Measurements from ENCODE around the gene NUDT19. TPM values are rescaled to one million over a fixed set of nuclear protein-coding genes. Genes with fewer than 3 reads are reported as not detected.
"Not testable (repeated sequence)": the region's sequence is repeated elsewhere in the genome, so short reads cannot be mapped to it uniquely, and the experiment has no call there.

NUDT19 gene
- polyA plus RNA-seq (ENCODE audit: insufficient read length in 3 of 3) = 10 to 100 TPM; 11.2 to 12.5 (median 12.1) TPM
- long read RNA-seq, donor 1 = 0 reads
- long read RNA-seq, donor 2, partial matches to known transcripts = 0 of 3 reads
- long read RNA-seq, donor 2, other reads (novel, unspliced or antisense) = 0 of 3 reads
- long read RNA-seq, donor 3, partial matches to known transcripts = 7 of 10 reads
- long read RNA-seq, donor 3, other reads (novel, unspliced or antisense) = 0 of 10 reads
- long read RNA-seq, donor 4, partial matches to known transcripts = 0 of 1 reads
- long read RNA-seq, donor 4, other reads (novel, unspliced or antisense) = 0 of 1 reads
- long read RNA-seq, donor 5, transcript NUDT19-201 (3 exons, 2,967 nt) = major isoform, 5 of 5 reads
- long read RNA-seq, donor 5, partial matches to known transcripts = 0 of 5 reads
- long read RNA-seq, donor 5, other reads (novel, unspliced or antisense) = 0 of 5 reads
- long read RNA-seq, donor 6, partial matches to known transcripts = 41 of 45 reads
- long read RNA-seq, donor 6, other reads (novel, unspliced or antisense) = 0 of 45 reads
- long read RNA-seq, donor 7, partial matches to known transcripts = 0 of 3 reads
- long read RNA-seq, donor 7, other reads (novel, unspliced or antisense) = 0 of 3 reads
- long read RNA-seq, donor 8, transcript NUDT19-201 (3 exons, 2,967 nt) = major isoform, 9 of 9 reads
- long read RNA-seq, donor 8, partial matches to known transcripts = 0 of 9 reads
- long read RNA-seq, donor 8, other reads (novel, unspliced or antisense) = 0 of 9 reads
- long read RNA-seq, donor 9, partial matches to known transcripts = 0 of 3 reads
- long read RNA-seq, donor 9, other reads (novel, unspliced or antisense) = 0 of 3 reads
- long read RNA-seq, donor 10, partial matches to known transcripts = 0 of 2 reads
- long read RNA-seq, donor 10, other reads (novel, unspliced or antisense) = 0 of 2 reads
- long read RNA-seq, donor 11, transcript NUDT19-201 (3 exons, 2,967 nt) = major isoform, 6 of 6 reads
- long read RNA-seq, donor 11, partial matches to known transcripts = 0 of 6 reads
- long read RNA-seq, donor 11, other reads (novel, unspliced or antisense) = 0 of 6 reads
- long read RNA-seq, donor 12, partial matches to known transcripts = 0 of 2 reads
- long read RNA-seq, donor 12, other reads (novel, unspliced or antisense) = 0 of 2 reads
- long read RNA-seq, donor 13, transcript NUDT19-201 (3 exons, 2,967 nt) = major isoform, 6 of 6 reads
- long read RNA-seq, donor 13, partial matches to known transcripts = 0 of 6 reads
- long read RNA-seq, donor 13, other reads (novel, unspliced or antisense) = 0 of 6 reads
- long read RNA-seq, donor 14, partial matches to known transcripts = 0 of 4 reads
- long read RNA-seq, donor 14, other reads (novel, unspliced or antisense) = 0 of 4 reads
- long read RNA-seq, donor 15, partial matches to known transcripts = 0 of 1 reads
- long read RNA-seq, donor 15, other reads (novel, unspliced or antisense) = 0 of 1 reads
- long read RNA-seq, donor 16, transcript NUDT19-201 (3 exons, 2,967 nt) = major isoform, 6 of 6 reads
- long read RNA-seq, donor 16, partial matches to known transcripts = 0 of 6 reads
- long read RNA-seq, donor 16, other reads (novel, unspliced or antisense) = 0 of 6 reads

GRCh38 chr19:32691291-32691951 is at the start of gene NUDT19:
TSS of gene NUDT19 (plus strand) at chr19:32691821. CDS start at chr19:32691961, 140 bp downstream.
- peak in 8 of 11 donors; percentile 70 to 82 (median 74) for DNase-seq (ENCODE audit: extremely low read depth in 1 of 11, low read depth in 9 of 11, low spot score in 4 of 11)

DNA sequence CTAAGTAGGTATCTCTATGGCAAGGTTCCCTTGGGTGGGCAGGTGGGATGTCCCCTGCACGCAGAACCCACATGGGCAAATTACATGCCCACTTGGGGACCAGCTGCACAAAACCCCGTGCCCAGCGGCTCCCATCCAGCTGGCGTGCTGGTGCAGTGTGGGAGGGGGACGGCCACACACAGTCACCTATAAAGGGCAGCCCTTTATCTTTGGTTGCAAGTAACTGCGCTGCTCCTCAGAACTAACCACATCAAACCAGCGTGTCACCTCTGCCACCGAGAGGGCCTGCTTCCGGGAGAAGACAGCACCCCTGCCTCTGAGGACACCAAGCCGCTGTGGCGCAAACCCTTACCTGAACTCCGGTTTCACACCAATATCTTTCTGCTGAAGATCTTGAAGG is 48.9 kb upstream of the NUDT19 start:
- no peak for DNase-seq (ENCODE audit: extremely low read depth in 1 of 11, low read depth in 9 of 11, low spot score in 4 of 11)

- no peak for DNase-seq (ENCODE audit: extremely low read depth in 1 of 11, low read depth in 9 of 11, low spot score in 4 of 11)
Measured at GRCh38 chr19:32646556-32646955, 45.1 kb upstream of the NUDT19 start.

DNA sequence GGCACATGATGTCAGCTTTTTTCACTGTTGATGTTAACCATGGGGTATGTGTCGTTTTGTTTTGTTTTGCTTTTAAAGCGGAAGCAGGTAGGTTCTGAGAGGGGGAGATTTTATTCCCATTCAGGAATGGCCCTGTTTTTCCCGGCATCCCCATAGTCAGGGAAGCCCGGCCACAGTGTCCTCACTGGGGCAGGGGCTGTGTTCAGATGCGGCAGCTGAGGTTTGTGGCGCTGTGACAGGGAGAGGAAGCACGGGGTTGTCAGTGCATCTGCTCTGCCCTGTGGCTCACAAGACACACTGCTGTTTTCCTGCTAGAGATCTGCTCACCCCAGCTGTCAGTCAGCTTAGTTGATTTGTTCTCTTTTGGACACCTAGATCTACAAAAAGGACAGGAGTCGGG is 44.3 kb upstream of the NUDT19 start:
- no peak for DNase-seq (ENCODE audit: extremely low read depth in 1 of 11, low read depth in 9 of 11, low spot score in 4 of 11)

DNA sequence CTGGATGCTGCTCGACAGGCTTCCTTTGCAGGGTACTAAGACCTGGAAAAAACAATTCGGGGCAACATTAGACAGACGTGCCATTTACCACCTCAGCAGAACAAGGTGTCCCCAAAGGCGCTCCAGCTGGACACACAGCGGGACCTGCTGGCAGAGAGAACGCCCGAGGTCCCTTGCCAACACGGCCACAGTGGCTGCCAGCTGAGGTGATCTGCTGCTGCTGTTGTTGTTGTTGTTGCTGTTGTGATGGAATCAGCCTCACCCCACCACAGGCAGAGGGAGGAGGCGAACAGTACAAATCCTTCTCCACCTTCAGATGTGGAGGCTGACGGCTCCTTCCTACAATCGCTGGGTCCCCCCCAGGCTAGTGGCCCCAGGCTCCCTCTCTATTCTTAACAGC is 41.9 kb upstream of the NUDT19 start:
- DNase-seq (ENCODE audit: extremely low read depth in 1 of 11, low read depth in 9 of 11, low spot score in 4 of 11) = no peak

DNA sequence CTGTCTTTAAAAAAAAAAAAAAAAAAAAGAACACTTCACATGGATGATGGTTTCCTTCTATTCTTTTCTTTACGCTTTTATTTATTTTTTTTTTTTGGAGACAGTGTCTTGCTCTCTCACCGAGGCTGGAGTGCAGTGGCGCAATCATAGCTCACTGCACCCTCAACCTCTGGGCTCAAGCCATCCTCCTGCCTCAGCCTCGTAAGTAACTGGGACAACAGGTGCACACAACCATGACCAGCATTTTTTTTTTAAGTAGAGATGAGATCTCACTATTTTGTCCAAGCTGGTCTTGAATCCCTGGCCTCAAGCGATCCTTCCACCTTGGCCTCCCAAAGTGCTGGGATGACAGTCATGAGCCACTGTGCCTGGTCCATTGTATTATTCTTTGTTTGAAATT is 41.0 kb upstream of the NUDT19 start:
- no peak for DNase-seq (ENCODE audit: extremely low read depth in 1 of 11, low read depth in 9 of 11, low spot score in 4 of 11)

GRCh38 chr19:32651729-32652140 is 39.9 kb upstream of the NUDT19 start:
- peak in 1 of 11 donors; percentile 3 for DNase-seq (ENCODE audit: extremely low read depth in 1 of 11, low read depth in 9 of 11, low spot score in 4 of 11)

DNA sequence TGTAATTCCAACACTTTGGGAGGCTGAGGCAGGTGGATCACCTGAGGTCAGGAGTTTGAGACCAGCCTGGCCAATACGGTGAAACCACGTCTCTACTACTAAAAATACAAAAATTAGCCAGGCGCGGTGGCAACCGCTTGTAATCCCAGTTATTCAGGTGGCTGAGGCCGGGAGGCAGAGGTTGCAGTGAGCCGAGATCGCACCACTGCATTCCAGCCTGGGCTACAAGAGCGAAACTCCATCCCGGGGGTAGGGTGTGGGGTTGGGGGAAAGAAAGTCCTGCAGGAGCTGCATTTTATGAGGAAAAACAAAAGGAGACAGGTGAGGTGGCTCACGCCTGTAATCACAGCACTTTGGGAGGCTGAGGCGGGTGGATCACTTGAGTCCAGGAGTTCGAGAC is 39.3 kb upstream of the NUDT19 start:
- DNase-seq (ENCODE audit: extremely low read depth in 1 of 11, low read depth in 9 of 11, low spot score in 4 of 11) = not testable (repeated sequence)

DNA sequence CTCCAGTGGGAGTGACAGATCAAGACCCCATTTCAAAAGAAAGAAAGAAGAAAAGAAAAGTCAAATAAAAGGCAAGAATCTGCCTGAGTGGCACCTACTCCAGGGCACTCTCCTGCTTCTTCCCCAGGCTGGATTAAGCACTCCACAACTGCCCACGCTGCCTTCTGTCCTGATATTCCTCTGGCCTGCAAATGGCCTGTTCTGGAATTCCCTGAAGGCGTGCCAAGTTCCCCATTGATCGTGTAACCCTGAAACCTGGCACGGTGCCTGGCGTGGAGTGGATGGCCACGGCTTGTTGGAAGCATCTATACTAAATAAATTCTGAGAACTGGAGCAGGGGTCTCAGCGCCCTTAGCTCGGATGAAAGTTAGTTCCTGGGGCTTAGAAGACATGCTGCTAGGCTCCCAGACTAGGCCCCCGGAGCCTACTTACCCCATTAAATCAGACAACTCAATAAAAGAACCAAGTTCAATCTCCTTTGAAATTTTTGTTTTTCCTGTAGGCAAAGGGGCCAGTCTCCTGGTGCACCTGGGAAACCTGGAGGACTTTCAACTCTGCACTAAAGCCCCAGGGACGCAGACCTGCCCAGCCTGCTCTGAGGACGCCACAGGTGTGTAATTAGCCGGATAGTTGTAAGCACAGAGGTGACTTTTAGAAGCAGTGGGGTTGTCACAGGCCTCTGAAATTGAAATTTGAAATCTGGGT is 38.6 kb upstream of the NUDT19 start:
- DNase-seq (ENCODE audit: extremely low read depth in 1 of 11, low read depth in 9 of 11, low spot score in 4 of 11) = peak in 1 of 11 donors; percentile 2

GRCh38 chr19:32653599-32653915 is 38.1 kb upstream of the NUDT19 start:
- no peak for DNase-seq (ENCODE audit: extremely low read depth in 1 of 11, low read depth in 9 of 11, low spot score in 4 of 11)

DNA sequence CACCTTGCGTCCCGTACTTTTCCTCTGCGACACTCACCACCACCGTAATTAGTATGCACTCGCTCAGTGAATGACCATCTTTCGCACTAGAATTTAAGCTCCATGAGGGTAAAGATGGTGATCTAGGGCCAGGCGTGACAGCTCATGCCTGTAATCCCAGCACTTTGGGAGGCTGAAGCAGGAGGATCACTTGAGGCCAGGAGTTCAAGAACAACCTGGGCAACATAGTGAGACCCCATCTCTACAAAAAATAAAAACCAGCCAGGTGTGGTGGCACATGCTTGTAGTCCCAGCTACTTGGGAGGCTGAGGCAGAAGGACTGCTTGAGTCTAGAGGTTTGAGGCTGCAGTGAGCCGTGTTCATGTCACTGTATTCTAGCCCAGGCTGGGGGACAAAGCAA is 35.2 kb upstream of the NUDT19 start:
- not testable (repeated sequence) for DNase-seq (ENCODE audit: extremely low read depth in 1 of 11, low read depth in 9 of 11, low spot score in 4 of 11)

- no peak for DNase-seq (ENCODE audit: extremely low read depth in 1 of 11, low read depth in 9 of 11, low spot score in 4 of 11)
Measured at GRCh38 chr19:32658075-32658474, 33.5 kb upstream of the NUDT19 start.

- DNase-seq (ENCODE audit: extremely low read depth in 1 of 11, low read depth in 9 of 11, low spot score in 4 of 11) = no peak
Measured at GRCh38 chr19:32658527-32658926, 33.1 kb upstream of the NUDT19 start.

- DNase-seq (ENCODE audit: extremely low read depth in 1 of 11, low read depth in 9 of 11, low spot score in 4 of 11) = no peak
Measured at GRCh38 chr19:32661318-32661717, 30.3 kb upstream of the NUDT19 start.

DNA sequence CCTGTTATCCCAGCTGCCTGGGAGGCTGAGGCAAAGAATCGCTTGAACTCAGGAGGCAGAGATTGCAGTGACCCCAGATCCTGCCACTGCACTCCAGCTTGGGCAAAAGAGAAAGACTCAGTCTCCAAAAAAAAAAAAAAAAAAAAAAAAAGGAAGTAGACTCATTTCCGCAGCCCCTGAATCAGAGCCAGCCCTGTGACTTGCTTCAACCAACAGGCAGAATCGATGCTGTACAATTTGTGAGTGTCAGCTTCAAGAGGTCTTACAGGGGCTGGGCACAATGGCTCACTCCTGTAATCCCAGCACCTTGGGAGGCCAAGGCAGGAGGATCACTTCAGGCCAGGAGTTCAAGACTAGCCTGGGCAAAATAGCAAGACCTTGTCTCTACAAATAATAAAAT is 29.4 kb upstream of the NUDT19 start:
- DNase-seq (ENCODE audit: extremely low read depth in 1 of 11, low read depth in 9 of 11, low spot score in 4 of 11) = no peak

DNA sequence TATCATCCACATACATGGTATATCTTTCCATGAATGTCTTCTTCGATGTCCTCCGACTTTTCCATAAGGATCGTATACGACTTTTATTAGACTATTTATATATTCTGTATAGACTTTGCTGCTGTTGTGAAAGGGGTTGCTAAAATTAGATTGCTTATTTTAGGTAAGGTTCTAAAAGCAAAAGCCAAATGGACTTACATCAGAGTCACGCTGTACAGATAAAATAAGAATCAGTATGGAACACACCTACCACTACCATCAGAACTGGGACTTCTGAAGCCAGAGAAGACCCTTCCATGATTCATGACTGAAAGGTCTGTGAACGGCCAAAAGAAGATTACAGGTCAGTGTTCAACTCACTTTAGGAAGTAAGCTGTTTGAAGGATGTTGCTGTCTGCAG is 25.5 kb upstream of the NUDT19 start:
- no peak for DNase-seq (ENCODE audit: extremely low read depth in 1 of 11, low read depth in 9 of 11, low spot score in 4 of 11)

- no peak for DNase-seq (ENCODE audit: extremely low read depth in 1 of 11, low read depth in 9 of 11, low spot score in 4 of 11)
Measured at GRCh38 chr19:32669310-32669709, 22.3 kb upstream of the NUDT19 start.
